GM10847 (cell line): ENCODE results near the gene PLXDC2.

Experiments
- POLR2A ChIP-seq: IDR thresholded peaks from 2 replicates; pipeline ENCODE4 v1.6.1; 2011; ENCODE audit not compliant: insufficient read length; ENCODE audit errors: extremely low read depth

Gene PLXDC2

GRCh38 chr10:20274571-20274970 lies 458.3 kb downstream of the PLXDC2 start:
- TF ChIP-seq POLR2A: no peak

GRCh38 chr10:20276127-20276979 lies 460.1 kb downstream of the PLXDC2 start:
- TF ChIP-seq POLR2A: no peak

GRCh38 chr10:20277820-20278219 lies 461.6 kb downstream of the PLXDC2 start:
- TF ChIP-seq POLR2A: no peak

GRCh38 chr10:20281579-20281978 lies 465.3 kb downstream of the PLXDC2 start:
- no peak for TF ChIP-seq POLR2A

GRCh38 chr10:20287586-20287985 lies 471.4 kb downstream of the PLXDC2 start:
- no peak for TF ChIP-seq POLR2A

GRCh38 chr10:20288060-20288459 lies 471.8 kb downstream of the PLXDC2 start:
- TF ChIP-seq POLR2A: no peak

- TF ChIP-seq POLR2A: no peak
Measured at GRCh38 chr10:20289070-20289828, 473.0 kb downstream of the PLXDC2 start.

GRCh38 chr10:20298417-20298816 lies 482.2 kb downstream of the PLXDC2 start:
- TF ChIP-seq POLR2A: no peak

GRCh38 chr10:20299034-20299736 lies 483.0 kb downstream of the PLXDC2 start:
- TF ChIP-seq POLR2A: no peak

GRCh38 chr10:20300735-20301134 lies 484.5 kb downstream of the PLXDC2 start:
- no peak for TF ChIP-seq POLR2A

GRCh38 chr10:20302033-20302432 lies 485.8 kb downstream of the PLXDC2 start:
- TF ChIP-seq POLR2A: no peak

GRCh38 chr10:20303453-20304152 lies 487.4 kb downstream of the PLXDC2 start:
- TF ChIP-seq POLR2A: no peak

GRCh38 chr10:20313665-20314064 lies 497.4 kb downstream of the PLXDC2 start:
- no peak for TF ChIP-seq POLR2A

GRCh38 chr10:20314431-20314830 lies 498.2 kb downstream of the PLXDC2 start:
- TF ChIP-seq POLR2A: no peak

- no peak for TF ChIP-seq POLR2A
Measured at GRCh38 chr10:20327954-20328353, 511.7 kb downstream of the PLXDC2 start.

- no peak for TF ChIP-seq POLR2A
Measured at GRCh38 chr10:20330246-20330645, 514.0 kb downstream of the PLXDC2 start.

GRCh38 chr10:20334559-20334958 lies 518.3 kb downstream of the PLXDC2 start:
- TF ChIP-seq POLR2A: no peak
